HG03520 (cell line): ENCODE measurements around the gene AKR1C4.
"Not testable (repeated sequence)": the region's sequence is repeated elsewhere in the genome, so short reads cannot be mapped to it uniquely, and the experiment has no call there.

Experiments
- ATAC-seq: cut with Tn5 transposase; IDR thresholded peaks from one replicate; pipeline ENCODE4 v1.9.1; 2021; ENCODE audit warnings: mild to moderate bottlenecking, moderate library complexity; ENCODE audit not compliant: unreplicated experiment

AKR1C4 gene

DNA sequence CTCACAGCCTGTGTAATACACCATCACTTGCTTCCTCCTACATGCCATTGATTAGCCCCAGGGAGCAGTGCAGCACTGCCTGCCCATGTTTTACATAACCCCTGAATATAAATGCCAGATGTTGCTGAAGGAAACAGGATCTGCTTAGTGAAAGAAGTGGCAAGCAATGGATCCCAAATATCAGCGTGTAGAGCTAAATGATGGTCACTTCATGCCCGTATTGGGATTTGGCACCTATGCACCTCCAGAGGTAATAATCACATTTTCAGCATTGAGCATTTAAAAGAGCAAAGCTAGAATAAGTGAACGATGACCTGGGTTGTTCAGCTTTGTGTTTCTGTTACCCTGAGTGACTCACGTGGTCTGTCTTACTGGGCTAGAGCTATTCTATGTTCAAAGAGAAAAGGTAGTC lies at the start of gene AKR1C4:
Gene AKR1C4 (plus strand): TSS at position 136 of the 412 bp plus-strand sequence. CDS start 31 bp downstream, at position 167.
- no peak for ATAC-seq

DNA sequence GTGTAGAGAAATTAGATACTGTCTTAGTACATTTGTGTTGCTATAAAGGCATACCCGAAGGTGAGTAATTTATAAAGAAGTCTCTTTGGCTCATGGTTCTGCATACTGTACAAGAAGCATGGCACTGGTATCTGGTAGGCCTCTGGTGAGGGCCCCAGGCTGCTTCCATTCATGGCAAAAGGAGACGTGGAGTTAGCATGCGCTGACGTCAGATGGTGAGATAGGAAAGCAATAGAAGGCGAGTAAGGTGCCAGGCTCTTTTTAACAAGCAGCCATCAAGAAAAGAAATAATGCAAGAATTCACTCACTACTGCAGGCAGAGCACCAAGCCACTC lies 49.8 kb upstream of the AKR1C4 start:
- no peak for ATAC-seq

DNA sequence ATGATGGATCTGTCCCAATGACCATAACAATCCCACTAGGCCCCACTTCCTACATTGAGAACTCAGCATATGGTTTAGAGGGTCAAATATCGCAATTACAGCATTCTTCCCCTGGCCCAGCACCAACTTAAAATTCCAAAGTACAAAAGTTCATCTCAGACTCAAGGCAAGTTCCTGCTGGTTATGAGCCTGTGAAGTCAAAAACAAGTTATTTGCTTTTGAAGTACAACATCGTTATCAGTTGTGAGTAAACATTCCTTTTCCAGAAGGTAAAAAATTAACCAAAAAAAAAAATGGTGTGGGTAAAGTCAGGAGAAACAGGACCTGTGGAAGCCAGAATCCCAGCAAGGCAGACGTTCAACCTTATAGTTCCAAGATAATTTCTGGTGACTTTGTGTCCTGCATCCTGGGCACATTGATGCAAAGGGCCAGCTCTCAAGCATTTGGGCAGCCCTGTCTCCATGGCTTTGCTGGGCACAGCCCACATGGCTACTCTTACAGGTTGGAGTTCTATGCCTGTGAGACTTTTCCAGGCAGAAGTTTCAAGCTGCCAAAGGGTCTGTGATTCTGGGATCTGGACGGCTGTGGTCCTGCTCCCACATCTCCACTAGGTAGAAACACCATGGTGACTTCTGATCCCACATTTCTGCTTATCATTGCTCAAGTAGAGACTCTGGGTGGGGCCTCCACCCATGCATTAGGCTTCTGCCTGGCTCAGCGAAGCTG lies 49.2 kb upstream of the AKR1C4 start:
- ATAC-seq: no peak

DNA sequence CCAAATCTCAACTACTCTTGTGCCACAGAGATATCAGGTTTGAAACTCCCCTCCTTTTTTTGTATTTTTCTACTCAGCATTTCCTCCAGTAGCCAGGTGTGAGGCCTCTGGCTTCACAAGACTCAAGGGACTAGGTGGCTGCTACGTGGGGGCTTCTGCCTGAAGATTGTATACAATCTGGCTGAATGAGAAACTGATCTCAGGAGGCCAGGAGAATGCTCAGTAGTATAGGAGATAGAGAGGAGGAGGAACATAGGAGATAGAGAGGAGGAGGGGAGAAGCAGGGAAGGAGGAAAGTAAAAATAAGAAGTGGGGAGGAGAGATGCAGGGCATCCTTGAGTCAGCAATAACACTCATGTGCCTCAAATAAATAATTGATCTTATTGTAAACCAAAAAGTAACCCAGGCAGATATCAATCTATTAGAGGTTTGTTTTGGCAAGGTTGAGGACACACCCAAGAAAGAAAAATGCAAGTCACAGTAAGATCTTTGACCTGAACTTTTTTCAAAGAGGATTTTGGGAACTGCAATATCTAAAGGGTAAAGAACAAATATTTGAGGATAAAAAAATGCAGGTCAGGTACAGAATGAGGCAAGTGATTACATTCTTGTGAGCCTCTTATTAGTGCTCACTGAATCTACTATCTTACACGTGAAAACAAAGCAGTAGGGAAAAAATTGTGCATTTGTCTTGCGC lies 48.5 kb upstream of the AKR1C4 start:
- no peak for ATAC-seq

DNA sequence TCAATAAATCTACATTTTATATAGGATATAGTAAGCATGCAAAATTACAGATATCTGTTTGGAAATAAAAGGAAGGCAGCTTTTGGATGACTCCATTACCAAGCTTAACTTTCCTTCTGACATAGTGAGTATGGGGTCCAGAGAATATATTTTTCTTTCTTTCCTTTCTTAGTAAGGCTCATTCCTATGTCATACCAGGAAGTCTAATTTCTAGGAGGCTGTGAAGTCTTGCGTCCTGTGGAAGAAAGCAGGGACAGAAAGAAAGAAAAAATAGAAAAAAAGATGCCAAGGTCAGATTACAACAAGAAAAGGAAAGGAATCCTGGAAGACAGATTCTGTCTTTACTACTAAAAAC lies 48.0 kb upstream of the AKR1C4 start:
- no peak for ATAC-seq

DNA sequence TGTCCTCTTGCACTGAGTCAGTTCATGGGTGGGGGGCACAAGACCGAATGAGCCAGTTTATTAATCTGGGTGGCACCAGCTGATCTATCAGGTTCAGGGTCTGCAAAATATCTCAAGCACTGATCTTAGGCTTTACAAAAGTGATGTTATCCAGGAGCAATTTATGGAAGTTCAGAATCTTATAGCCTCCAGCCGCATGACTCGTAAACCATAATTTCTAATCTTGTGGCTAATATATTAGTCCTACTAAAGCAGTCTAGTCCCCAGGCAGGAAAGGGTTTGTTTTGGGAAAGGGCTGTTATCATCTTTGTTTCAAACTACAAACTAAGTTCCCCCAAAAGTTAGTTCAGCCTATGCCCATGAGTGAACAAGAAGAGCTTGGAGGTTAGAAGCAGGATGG lies 45.6 kb upstream of the AKR1C4 start:
- no peak for ATAC-seq

DNA sequence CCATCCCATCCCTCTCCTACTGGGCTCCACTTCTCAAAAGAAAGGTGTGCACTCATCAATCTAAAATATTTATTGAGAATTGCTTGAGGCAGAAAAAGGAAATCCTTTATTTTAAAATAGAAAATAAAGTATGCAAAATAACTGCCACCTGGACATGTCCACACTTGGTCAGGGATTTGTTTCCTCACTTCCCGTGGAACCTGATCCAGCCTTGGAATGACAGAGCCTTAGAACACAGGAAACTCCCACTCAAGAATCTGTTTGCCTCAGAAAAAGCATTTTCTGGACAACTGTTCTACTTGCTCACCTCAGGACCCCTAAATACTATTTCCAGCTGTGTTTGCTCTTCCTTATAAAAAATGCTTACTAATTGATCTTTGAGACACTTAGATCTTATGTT lies 40.7 kb upstream of the AKR1C4 start:
- ATAC-seq: no peak

DNA sequence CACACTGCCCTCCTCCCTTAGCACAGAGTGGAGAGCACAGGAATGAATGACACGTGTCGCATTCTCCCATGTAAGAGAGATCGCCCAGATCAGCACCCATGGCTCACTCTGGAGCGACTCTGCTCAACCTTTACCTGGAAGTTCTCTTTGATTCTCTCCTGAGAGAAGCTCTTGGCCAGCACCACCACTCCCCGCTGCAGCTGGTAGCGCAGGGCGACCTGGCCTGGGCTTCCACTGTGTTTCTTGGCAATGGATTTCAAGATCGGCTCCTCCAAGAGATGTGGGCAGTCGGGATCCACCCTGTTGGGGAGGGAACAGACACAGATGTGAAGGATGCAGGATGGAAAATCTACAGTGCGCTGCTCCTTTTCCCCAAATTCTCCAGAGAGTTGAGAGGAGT lies 39.1 kb upstream of the AKR1C4 start:
- no peak for ATAC-seq

DNA sequence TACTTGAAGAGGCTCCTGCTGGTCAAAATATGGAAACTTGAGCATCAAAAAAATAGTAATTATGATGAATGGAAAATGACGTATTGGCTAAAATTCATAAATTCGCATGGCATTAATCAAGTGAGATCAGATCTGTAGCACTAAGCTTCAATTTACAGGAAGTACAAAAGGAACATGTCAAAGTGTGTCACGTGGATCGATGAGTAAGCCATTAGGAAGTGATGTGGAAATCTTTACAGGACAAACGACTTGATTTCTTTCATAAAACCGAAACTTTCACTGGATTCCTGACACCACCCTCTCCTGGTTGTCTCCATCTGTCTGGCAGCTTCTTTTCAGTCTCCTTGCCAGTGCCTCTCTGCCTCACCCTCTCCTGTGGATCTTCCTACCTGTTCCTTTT lies 37.5 kb upstream of the AKR1C4 start:
- ATAC-seq: no peak

DNA sequence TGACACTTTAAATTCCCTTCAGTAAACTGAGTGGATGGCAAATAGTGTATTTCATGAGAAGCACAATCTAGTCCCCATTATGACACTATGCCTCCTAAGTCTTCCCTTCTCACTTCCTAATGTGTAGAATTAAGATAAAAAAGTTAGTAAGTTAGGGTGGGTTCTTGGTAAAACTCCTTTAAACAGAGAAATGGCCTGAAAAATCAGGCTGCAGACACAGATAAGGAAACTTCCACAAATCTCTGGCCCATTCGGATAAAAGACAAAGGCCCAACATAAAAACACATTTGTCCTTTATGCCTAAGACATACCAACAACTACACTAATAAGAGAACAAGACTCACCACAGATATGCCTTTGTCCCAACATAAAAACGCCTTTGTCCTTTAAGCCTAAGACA lies 33.1 kb upstream of the AKR1C4 start:
- ATAC-seq: no peak

DNA sequence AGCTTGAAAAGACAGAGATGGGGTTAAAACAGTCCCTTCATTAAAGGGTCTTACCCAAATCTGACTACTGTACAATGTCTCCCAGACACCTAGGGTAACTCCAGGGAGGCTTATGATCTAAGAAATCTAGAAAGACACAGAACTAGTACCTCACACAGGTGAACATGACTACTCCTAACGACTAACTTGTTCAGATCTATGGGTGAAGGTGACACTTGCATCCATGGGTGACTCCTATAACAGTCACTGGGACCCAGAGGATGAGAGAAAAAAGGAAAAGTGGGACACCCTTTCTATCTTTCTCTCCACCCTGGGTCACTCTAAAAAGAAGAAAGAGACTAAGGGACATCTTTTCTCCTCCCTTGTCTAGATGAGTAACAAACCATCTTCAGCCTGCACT lies 30.9 kb upstream of the AKR1C4 start:
- no peak for ATAC-seq

DNA sequence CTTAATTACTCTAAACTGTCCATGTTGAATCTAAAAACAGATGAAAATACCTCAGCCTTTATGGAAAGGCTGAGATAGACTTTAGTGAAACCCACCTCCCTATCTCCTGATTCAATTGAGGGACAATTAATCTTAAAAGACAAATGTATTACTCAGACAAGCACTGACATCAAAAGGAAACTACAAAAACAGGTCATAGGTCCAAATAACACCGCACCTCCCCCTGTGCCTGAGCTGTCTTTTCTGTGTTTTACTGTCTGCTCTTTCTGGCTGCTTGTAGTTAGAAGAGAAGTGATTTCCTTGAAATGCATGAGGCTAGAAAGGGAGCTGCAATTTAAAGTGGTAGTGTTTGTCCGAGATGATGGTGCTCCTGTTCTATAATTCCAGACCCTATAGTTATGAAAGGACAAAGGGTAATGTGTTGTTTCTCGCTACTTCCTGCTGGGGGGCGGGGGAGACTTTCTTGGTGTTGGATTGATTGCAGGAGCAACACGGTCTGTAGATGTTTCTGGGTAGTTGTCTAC lies 27.7 kb upstream of the AKR1C4 start:
- ATAC-seq: no peak

DNA sequence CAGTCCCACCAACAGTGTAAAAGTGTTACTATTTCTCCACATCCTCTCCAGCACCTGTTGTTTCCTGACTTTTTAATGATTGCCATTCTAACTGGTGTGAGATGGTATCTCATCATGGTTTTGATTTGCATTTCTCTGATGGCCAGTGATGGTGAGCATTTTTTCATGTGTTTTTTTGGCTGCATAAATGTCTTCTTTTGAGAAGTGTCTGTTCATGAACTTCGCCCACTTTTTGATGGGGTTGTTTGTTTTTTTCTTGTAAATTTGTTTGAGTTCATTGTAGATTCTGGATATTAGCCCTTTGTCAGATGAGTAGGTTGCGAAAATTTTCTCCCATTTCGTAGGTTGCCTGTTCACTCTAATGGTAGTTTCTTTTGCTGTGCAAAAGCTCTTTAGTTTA lies 21.1 kb upstream of the AKR1C4 start:
- not testable (repeated sequence) for ATAC-seq

DNA sequence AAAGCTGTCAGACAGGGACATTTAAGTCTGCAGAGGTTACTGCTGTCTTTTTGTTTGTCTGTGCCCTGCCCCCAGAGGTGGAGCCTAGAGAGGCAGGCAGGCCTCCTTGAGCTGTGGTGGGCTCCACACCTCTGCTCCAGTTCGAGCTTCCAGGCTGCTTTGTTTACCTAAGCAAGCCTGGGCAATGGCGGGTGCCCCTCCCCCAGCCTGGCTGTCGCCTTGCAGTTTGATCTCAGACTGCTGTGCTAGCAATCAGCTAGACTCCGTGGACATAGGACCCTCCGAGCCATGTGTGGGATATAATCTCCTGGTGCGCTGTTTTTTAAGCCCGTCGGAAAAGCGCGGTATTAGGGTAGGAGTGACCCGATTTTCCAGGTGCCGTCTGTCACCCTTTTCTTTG lies 16.1 kb upstream of the AKR1C4 start:
- not testable (repeated sequence) for ATAC-seq

DNA sequence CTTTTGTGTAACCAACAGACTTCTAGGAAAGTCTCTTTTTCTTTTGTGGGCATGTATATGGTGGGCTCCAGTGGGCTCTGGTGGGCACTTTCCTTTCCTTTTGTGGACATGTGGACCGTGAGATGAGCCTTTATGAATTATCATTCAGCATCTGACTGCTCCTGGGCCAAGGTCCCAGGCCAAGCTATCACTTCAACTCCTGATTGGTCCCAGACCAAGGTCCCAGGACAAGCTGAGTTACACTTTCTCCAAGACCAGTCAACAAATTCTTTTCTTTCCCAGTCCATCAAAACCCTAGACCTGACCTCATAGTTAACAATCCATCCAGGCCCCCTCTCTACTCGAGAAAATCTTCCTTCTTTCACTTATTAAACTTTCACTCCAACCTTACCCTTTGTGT lies 12.7 kb upstream of the AKR1C4 start:
- no peak for ATAC-seq

DNA sequence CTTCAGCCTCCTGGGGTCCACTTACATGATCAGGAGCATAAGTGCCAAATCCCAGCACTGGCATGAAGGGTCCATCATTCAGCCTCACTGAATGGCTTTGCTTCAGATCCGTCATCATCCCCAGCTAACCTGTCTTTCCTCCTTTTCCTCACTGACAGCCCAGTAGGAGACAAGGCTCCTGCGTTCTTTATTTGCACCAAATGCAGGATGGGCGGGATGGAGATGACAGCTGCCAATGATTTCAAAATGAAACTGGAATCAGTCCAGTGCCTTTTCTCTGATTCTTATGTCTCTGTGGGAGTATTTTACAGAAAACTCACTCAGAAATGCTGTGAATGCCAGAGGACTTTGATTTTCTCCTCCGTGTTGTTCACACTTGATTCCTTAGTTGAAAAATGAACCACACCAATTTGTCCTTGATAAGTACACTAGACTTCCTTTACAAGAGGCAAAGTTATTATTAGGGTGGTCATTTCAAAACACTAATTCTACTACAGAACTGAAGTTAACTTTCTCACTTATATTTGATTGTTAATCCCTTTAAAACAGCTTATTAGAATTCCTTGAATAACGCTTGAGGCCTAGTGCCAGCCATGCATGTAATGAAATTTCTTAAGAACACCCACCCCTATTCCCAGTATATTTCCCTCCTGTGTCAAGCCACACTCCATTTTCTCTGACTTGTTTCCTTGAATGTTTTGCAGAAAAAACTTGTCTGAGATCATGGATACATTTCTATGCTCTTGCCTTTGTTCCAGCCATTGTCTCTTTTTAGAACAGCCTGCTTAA lies 11.5 kb upstream of the AKR1C4 start, which contains the start of gene AKR1C8:
Gene AKR1C8 (minus strand): TSS at position 164 of the 789 bp plus-strand sequence. CDS start 46 bp downstream, at position 118.
- no peak for ATAC-seq

DNA sequence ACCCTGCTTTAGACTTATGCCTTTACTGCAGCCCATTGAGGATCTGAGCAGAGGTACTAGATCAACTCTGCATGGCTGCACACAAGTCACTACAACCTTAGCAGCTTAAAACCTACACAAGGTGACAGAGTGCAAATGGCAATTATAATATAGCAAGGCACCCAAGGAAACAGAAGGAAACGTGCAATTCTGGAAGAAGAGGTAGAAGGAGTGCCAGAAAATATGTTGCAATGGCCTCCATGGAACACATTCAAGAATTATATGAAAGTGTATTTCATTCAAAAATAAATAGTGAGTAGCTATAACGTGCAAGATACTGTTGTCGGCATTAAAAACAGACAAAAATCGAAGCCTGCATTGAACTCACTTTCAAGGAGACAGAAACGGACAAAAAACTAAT lies 8.8 kb upstream of the AKR1C4 start:
- ATAC-seq: no peak

DNA sequence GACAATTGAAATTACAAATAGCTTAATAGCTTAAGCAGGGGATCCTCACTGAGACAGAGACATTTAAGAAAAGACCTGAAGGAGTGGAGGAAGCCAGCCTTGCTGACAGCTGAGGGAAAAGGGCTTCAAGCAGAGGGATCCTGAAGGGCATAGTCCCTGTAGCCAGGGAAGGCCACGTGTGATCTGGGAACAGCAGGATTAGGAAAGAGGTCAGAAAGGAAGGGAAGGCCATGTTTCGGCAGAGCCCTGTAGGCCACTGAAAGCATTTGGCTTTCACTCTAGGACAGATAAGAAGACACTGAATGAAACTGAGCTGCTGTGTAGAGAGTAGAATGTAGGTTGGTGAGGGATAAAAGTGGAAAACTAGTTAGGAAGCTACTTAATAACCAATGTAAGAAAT lies 8.3 kb upstream of the AKR1C4 start:
- ATAC-seq: no peak

DNA sequence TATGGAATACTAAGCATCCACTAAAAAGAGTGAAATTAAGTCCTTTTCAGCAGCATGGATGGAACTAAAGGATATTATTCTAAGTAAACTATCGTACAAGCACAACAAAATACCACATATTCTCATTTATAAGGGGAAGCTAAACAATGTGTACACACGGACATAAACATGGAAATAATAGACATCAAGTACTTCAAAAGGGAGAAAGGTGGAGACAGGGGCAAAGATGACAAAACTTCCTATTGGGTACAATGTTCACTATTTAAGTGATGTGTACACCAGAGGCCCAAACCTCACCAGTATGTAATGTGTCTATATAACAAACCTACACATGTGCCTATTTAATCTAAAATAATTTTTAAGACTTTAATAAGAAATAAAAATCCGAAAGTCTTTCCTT lies 2.2 kb upstream of the AKR1C4 start:
- no peak for ATAC-seq

DNA sequence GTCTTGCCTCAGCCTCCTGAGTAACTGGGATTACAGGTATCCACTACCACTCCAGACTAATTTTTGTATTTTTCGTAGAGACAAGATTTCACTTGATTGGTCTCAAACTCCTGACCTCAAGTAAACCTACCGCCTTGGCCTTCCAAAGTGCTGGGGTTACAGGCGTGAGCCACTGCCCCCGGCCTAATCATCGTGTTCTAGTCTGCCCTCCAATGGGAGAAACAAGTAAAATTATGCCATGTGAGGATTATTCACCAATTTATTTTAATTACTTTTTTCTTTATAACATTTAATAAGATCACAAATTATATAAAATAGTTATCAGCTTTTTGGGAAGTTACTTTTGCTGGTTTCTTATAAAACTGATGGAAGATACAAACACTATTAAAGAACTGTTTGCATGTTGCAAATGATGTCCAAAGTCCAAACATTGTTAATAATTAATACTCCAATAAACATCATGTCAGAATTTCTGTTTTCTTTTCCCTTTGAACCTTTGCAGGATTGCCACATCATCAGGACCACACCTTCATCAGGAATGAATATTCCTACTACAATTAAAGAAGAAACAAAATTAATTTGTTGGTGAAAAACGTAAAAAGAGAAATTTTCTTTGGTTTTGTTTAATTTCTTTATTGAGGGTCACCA lies 786 bp upstream of the AKR1C4 start:
- no peak for ATAC-seq

DNA sequence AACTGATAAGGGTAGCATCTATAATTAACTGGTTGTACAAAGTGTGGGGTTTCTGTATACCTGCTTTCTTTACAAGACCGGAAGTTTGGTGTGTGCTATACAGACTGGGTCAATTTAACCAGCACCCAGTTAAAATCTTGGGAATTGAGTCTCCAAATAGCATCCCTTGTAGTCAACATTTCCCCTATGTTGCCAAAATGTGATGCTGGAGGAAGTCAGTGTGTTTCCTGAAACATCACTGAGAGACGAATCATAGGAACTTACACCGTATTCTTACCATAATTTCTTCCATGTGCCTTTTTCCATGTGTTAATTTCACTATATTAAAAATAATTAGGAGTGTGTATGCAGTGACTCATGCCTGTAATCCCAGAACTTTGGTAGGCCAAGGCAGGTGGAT lies 1.7 kb downstream of the AKR1C4 start:
- no peak for ATAC-seq
